Hepatocyte (in vitro differentiated cells): ENCODE measurements around the gene NUDT7. TPM values are rescaled to one million over a fixed set of nuclear protein-coding genes. Genes with fewer than 3 reads are reported as not detected.

Experiments used
- DNase-seq: peaks from one replicate; pipeline ENCODE4 v3.0.0-alpha.2; 2016; ENCODE audit warnings: low spot score
- H2AFZ ChIP-seq: fragments of 200-600 bp; sonication (generic); 2 replicates; pipeline ENCODE4 v1.6.0; 2016; ENCODE audit warnings: antibody characterized with exemption, mild to moderate bottlenecking
- H3K27ac ChIP-seq: fragments of 200-600 bp; sonication (generic); 2 replicates; pipeline ENCODE4 v1.5.1; 2016; ENCODE audit warnings: mild to moderate bottlenecking
- H3K27me3 ChIP-seq: fragments of 200-600 bp; sonication (generic); 2 replicates; pipeline ENCODE4 v1.6.1; 2016
- H3K36me3 ChIP-seq: fragments of 200-600 bp; sonication (generic); replicated peaks from 2 replicates; pipeline ENCODE4 v1.5.1; 2016; ENCODE audit warnings: low read depth; ENCODE audit not compliant: insufficient read depth
- H3K4me1 ChIP-seq: fragments of 200-600 bp; sonication (generic); 2 replicates; pipeline ENCODE4 v1.5.1; 2016; ENCODE audit warnings: mild to moderate bottlenecking, moderate library complexity; ENCODE audit not compliant: insufficient read depth
- H3K4me2 ChIP-seq: fragments of 200-600 bp; sonication (generic); 2 replicates; pipeline ENCODE4 v1.6.0; 2016
- H3K4me3 ChIP-seq: fragments of 200-600 bp; sonication (generic); 2 replicates; pipeline ENCODE4 v1.5.1; 2016; ENCODE audit warnings: mild to moderate bottlenecking
- H3K79me2 ChIP-seq: fragments of 200-600 bp; sonication (generic); 2 replicates; pipeline ENCODE4 v1.6.0; 2017; ENCODE audit warnings: mild to moderate bottlenecking
- H3K9me2 ChIP-seq: fragments of 200-600 bp; sonication (generic); replicated peaks from 2 replicates; pipeline ENCODE4 v1.6.0; 2017; ENCODE audit warnings: mild to moderate bottlenecking; ENCODE audit not compliant: insufficient read depth
- H3K9me3 ChIP-seq: fragments of 200-600 bp; sonication (generic); 2 replicates; pipeline ENCODE4 v1.5.1; 2016; ENCODE audit warnings: low read depth, mild to moderate bottlenecking
- H4K20me1 ChIP-seq: fragments of 200-600 bp; sonication (generic); 2 replicates; pipeline ENCODE4 v1.6.0; 2016; ENCODE audit warnings: mild to moderate bottlenecking; ENCODE audit not compliant: insufficient read depth, poor library complexity, severe bottlenecking
- CTCF ChIP-seq: fragments of 200-600 bp; sonication (generic); IDR thresholded peaks from 2 replicates; pipeline ENCODE4 v1.5.1; 2016; ENCODE audit warnings: antibody characterized with exemption, mild to moderate bottlenecking; ENCODE audit not compliant: poor library complexity
- EZH2 ChIP-seq: fragments of 200-600 bp; sonication (generic); IDR thresholded peaks from 2 replicates; pipeline ENCODE4 v1.6.1; 2016; ENCODE audit warnings: antibody characterized with exemption, mild to moderate bottlenecking, borderline replicate concordance
- EZH2phosphoT487 ChIP-seq: fragments of 200-600 bp; sonication (generic); IDR thresholded peaks from one replicate; pipeline ENCODE4 v1.6.1; 2018; ENCODE audit warnings: antibody characterized with exemption, mild to moderate bottlenecking, low read depth, moderate library complexity; ENCODE audit not compliant: unreplicated experiment, severe bottlenecking
- WGBS: methylation state at CpG from one replicate; pipeline ENCODE4 v1.1.6; 2016; ENCODE audit warnings: low lambda C conversion rate; ENCODE audit errors: missing lambda C conversion rate; 5-methylcytosine and 5-hydroxymethylcytosine counted together
- polyA plus RNA-seq: library from polyadenylated mRNA; unstranded; fragments of >200 nt; fragmentation: Nextera tagmentation; extraction: Ambion mirVana; gene quantifications from 2 replicates; pipeline ENCODE4 v1.2.1, GENCODE V29; 2016
- total RNA-seq: library from RNA; depleted of rRNA; stranded (reverse); fragments of >200 nt; gene quantifications from 2 replicates; pipeline ENCODE4 v1.2.3, GENCODE V29; 2014

The NUDT7 gene
- total and polyA plus RNA-seq, 2 experiments from 2014 or later: 10.3 to 16.7 TPM

GRCh38 chr16:77745972-77746371 is 23.7 kb downstream of the NUDT7 start:
- H3K4me1 ChIP-seq: no peaks in the 10 kb centered on the region
- H3K27me3 ChIP-seq: no peaks in the 10 kb centered on the region
- no peaks in the 10 kb centered on the region for H4K20me1 ChIP-seq
- 79% methylated on average over 1 of the region's 1 CpG for WGBS
- no peak overlapping the region for H2AFZ ChIP-seq
- DNase-seq: no peak
- H3K4me2 ChIP-seq: no peak overlapping the region
- no peaks in the 10 kb centered on the region for H3K79me2 ChIP-seq
- no peak for TF ChIP-seq EZH2phosphoT487
- TF ChIP-seq CTCF: no peak
- TF ChIP-seq EZH2: no peak
- no peaks in the 10 kb centered on the region for H3K9me2 ChIP-seq
- H3K4me3 ChIP-seq: no peak overlapping the region
- no peak overlapping the region for H3K27ac ChIP-seq
- no peaks in the 10 kb centered on the region for H3K36me3 ChIP-seq
- H3K9me3 ChIP-seq: no peaks in the 10 kb centered on the region

- Histone ChIP-seq H3K4me3 (no peak overlapping the region), H3K4me1 (no peaks in the 10 kb centered on the region), H3K4me2 (no peak overlapping the region), H3K79me2 (no peaks in the 10 kb centered on the region), H3K9me2 (no peaks in the 10 kb centered on the region), H4K20me1 (no peaks in the 10 kb centered on the region), H3K27me3 (no peaks in the 10 kb centered on the region), H3K9me3 (no peaks in the 10 kb centered on the region), H3K36me3 (no peaks in the 10 kb centered on the region), H2AFZ (no peak overlapping the region), H3K27ac (peak overlapping the region; percentile 34)
- DNase-seq: no peak
- WGBS: 74% methylated on average over 7 of the region's 7 CpGs
- TF ChIP-seq CTCF: no peak
- TF ChIP-seq EZH2: no peak
- TF ChIP-seq EZH2phosphoT487: no peak
These were observed 26.2 kb downstream of the NUDT7 start for GRCh38 chr16:77748421-77749005.

- H3K9me3 ChIP-seq: no peaks in the 10 kb centered on the region
- no peaks in the 10 kb centered on the region for H3K9me2 ChIP-seq
- no peaks in the 10 kb centered on the region for H3K36me3 ChIP-seq
- no peaks in the 10 kb centered on the region for H3K79me2 ChIP-seq
- TF ChIP-seq EZH2phosphoT487 (no peak), EZH2 (no peak)
- no peaks in the 10 kb centered on the region for H3K4me1 ChIP-seq
- H3K4me2 ChIP-seq: no peak overlapping the region
- no peak for DNase-seq
- H4K20me1 ChIP-seq: no peaks in the 10 kb centered on the region
- H3K27ac ChIP-seq: no peak overlapping the region
- no peaks in the 10 kb centered on the region for H3K27me3 ChIP-seq
- no peak overlapping the region for H2AFZ ChIP-seq
- no peak overlapping the region for H3K4me3 ChIP-seq
- 88% methylated on average over 1 of the region's 1 CpG for WGBS
These were observed 27.1 kb downstream of the NUDT7 start for GRCh38 chr16:77749415-77749814.

GRCh38 chr16:77758046-77758445 is 35.7 kb downstream of the NUDT7 start:
- no peak for TF ChIP-seq EZH2phosphoT487
- no peak for TF ChIP-seq CTCF
- no peak for TF ChIP-seq EZH2
- WGBS: 92% methylated on average over 5 of the region's 5 CpGs
- no peak overlapping the region for H3K27ac ChIP-seq
- no peak overlapping the region for H2AFZ ChIP-seq
- no peaks in the 10 kb centered on the region for H3K36me3 ChIP-seq
- no peaks in the 10 kb centered on the region for H3K9me3 ChIP-seq
- no peaks in the 10 kb centered on the region for H3K27me3 ChIP-seq
- no peak overlapping the region for H3K4me2 ChIP-seq
- H4K20me1 ChIP-seq: no peaks in the 10 kb centered on the region
- DNase-seq: no peak
- H3K4me1 ChIP-seq: no peaks in the 10 kb centered on the region
- no peak overlapping the region for H3K4me3 ChIP-seq
- no peaks in the 10 kb centered on the region for H3K79me2 ChIP-seq
- H3K9me2 ChIP-seq: no peaks in the 10 kb centered on the region
